GM19328 (cell line): ENCODE measurements around the gene ARG1.
"Not testable (repeated sequence)": the region's sequence is repeated elsewhere in the genome, so short reads cannot be mapped to it uniquely, and the experiment has no call there.

Source experiments
- ATAC-seq: cut with Tn5 transposase; IDR thresholded peaks from one replicate; pipeline ENCODE4 v1.9.1; 2021; ENCODE audit warnings: mild to moderate bottlenecking, moderate library complexity; ENCODE audit not compliant: unreplicated experiment

The ARG1 gene

DNA sequence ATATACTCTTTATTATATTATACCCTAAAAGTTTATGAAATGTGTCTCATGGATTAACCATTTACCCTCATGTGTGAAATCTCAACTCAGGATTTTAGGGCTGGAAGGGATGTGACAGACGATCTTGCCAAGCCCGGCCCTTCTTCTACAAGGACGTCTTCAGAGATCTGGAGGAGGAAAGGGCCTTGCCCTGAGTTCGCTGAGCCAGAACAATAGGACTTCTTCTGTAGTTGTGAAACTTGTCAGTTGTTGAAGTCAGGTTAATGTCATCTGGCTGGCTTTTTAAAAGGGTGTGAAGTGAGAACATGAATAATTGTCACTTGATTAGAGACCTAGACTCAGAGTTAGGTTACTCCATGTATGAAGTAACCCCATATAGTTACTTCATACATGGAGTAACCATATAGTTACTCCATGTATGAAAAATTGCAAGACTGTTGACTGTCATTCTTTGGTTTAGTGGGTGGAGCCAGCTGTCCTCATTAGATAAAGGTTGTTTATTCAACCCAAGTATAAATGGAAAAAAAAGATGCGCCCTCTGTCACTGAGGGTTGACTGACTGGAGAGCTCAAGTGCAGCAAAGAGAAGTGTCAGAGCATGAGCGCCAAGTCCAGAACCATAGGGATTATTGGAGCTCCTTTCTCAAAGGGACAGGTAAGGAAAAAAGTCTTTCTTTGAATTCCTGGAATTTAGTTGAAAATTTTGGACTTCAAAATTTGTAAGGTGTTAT, at the start of gene ARG1:
TSS of gene ARG1 (plus strand) at position 541 of the 730 bp plus-strand sequence. CDS start at position 598, 57 bp downstream.
- no peak for ATAC-seq

DNA sequence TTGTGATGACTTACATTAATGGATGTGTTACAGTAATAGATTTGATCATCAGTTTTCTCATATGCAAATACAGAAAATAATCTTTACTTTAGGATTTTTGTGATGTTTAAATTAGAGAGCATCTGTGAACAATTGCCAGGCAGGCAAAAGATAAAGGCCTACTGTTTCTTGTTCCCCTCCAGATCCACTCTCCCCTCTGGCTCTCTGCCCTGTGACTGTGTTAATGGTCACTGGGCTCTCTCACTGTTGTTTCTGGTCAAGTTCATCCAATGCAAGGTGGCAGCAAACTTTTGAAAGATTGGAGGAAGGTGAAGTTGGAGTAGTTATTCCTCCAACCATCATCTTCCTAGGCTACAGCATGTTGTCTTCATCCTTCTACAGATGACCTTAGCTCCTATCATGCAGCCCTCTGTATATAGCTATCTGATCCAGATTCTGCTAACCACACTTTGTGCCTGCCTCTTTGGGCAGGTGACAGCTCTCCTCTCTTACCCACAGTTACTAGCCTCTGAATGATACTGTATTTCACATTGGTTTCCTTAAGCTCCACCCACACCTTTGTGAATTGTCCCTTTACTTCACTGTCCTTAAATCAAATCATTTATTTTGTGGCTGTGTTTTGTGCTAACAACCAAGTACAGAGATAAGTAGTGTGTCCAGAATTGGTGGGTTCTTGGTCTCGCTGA, 48.9 kb upstream of the ARG1 start:
- ATAC-seq, result no peak

DNA sequence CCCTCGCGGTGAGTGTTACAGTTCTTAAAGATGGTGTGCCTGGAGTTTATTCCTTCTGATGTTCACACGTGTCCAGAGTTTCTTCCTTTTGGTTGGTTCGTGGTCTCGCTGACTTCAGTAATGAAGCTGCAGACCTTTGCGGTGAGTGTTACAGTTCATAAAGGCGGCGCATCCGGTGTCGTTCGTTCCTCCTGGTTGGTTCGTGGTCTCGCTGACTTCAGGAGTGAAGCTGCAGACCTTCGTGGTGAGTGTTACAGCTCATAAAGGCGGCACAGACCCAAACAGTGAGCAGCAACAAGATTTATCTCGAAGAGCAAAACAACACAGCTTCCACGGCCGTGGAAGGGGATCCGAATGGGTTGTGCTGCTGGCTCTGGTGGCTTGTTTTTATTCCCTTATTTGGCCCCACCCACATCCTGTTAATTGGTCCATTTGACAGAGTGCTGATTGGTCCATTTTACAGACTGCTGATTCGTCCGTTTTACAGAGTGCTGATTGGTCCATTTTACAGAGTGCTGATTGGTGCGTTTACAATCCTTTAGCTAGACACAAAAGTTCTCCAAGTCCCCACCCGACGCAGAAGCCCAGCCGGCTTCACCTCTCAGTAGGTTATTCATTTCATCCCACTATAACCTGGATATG, 48.2 kb upstream of the ARG1 start:
- no peak for ATAC-seq

DNA sequence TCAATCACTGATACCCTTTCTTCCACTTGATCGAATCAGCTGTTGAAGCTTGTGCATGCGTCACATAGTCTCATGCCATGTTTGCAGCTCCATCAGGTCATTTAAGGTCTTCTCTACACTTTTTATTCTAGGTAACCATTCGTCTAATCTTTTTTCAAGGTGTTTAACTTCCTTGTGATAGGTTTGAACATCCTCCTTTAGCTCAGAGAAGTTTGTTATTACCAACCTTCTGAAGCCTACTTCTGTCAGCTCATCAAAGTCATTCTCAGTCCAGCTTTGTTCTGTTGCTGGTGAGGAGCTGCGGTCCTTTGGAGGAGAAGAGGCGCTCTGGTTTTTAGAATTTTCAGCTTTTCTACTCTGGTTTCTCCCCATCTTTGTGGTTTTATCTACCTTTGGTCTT, 42.1 kb upstream of the ARG1 start:
- not testable (repeated sequence) for ATAC-seq

DNA sequence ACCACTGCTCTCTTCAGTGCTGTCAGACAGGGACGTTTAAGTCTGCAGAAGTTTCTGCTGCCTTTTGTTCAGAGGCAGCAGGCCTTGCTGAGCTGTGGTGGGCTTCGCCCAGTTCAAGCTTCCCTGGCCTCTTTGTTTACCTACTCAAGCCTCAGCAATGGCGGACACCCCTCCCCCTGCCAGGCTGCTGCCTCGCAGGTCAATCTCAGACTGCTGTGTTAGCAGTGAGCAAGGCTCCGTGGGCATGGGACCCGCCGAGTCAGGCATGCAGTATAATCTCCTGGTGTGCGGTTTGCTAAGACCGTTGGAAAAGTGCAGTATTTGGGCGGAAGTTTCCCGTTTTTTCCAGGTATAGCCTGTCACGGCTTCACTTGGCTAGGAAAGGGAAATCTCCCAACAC, 41.3 kb upstream of the ARG1 start:
- ATAC-seq, result not testable (repeated sequence)

DNA sequence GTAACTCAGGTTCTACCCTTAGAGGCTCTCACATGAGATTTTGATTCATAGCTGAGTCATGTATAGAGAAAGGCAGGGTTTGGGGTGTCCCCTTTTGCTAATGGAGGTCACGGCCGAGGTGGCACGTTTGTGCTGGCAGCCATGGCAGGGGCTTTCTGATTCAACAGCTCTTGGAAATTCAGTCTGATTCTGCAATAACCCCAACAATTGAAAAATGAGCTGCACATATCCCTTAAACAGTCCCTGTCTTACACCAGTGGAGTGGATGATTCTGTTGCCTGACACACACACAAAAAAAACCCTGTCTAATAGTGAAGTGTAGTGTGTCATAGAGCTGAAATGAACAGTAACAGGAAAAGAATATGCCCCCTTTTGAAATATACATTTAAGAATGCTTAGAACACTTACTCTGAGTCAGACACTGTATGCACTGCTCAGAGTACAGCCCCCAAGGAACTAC, 40.4 kb upstream of the ARG1 start:
- ATAC-seq, result no peak

DNA sequence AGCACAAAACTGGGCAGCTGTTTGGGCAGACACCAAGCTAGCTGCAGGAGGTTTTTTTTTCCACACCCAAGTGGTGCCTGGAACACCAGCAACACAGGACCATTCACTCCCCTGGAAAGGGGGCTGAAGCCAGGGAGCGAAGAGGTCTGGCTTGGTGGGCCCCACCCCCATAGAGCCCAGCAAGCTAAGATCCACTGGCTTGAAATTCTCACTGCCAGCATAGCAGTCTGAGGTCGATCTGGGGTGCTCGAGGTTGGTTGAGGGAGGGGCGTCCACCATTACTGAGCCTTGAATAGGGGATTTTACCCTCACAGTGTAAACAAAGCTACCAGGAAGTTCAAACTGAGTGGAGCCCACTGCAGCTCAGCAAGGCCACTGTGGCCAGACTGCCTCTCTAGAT, 34.4 kb upstream of the ARG1 start:
- not testable (repeated sequence) for ATAC-seq

DNA sequence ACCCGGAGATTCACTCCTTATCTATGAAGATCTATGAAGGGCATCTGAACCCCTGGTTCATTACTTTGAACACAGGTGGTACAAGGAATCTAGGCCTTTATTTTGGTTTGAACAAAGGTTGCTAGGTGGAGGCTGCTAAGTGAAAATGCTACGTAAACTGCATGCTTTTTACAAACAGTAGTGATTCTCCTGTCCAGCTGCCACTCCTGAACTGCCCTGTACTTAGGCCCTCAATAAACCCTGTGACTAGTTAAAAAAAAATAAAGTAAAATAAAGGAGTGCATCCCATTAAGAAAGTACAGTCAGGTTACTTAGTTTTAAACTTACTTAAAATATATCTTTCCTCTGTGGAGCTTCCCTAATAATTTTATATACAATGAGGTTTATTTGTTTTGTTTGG, 27.7 kb upstream of the ARG1 start:
- ATAC-seq, result no peak

DNA sequence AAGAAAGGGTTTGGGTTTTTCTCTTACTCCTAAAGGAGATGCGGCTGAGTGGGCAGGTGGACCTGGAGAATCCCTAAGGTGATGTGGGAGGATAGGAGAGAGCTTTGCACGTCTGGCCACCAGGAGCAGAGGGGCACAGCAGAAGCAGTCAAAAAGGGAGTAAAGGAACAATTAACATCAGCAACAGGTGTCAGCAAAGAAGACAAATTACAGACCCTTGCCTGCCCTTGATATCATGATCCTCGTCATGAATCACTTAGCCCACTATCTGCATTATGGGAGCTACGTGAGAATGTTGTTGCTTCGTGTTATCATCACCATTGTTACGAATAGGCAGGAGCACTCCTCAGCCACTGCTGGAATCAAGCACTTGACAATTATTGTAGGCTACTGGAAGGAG, 25.5 kb upstream of the ARG1 start:
- no peak for ATAC-seq

DNA sequence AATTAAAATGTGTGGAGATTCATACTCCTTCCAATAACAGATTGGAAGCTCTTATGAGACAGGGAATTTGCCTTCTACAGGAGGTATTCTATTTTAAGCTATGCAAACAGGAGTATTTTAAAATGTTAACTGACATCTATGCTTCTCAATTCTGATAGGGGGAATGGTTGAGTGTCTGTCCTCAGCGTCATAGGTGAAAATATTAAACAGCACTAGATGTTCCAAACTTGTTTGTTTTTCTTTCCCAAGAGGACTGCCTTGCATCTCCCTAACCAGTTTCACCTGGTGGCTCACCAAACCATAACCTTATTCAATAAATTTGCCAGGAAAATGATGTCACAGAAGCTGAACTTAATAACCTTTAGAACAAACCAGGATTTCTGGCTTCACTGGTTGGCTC, 24.6 kb upstream of the ARG1 start:
- no peak for ATAC-seq

DNA sequence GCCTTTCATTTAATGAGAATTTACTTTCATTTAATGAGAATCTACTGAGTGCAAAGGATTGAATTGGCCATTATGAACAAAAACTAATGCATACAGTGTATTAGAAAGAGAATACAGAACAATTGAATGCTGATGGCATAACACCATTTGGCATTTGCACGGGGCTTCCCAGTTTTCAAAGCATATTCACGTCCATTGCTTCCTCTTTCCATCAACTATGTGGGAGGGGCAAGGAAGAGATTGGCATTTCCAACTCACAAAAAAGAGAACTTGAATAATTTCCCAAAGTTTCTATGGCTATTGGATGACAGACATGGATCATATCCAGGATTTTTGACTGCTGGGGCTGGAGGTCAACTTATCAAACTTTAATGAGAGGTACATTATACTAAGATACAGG, 23.2 kb upstream of the ARG1 start:
- no peak for ATAC-seq

DNA sequence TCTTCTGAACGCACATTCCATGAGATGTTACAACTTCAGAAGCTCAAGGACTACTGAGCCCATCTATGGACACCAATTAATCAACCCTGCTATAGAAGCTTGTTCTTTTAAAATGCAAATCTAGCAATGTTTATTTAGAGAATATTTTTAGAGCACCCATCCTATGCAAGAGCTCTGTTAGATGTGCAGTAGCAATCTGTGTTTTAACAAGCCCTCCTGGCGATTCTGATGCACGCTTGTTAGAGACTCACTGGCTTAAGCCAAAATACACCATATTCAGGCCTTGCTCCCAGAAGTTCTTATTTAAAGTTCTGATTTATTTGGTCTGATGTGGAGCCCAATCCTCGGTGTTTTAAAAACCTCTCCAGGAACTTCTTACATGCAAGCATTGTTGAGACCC, 21.1 kb upstream of the ARG1 start:
- ATAC-seq, result no peak

DNA sequence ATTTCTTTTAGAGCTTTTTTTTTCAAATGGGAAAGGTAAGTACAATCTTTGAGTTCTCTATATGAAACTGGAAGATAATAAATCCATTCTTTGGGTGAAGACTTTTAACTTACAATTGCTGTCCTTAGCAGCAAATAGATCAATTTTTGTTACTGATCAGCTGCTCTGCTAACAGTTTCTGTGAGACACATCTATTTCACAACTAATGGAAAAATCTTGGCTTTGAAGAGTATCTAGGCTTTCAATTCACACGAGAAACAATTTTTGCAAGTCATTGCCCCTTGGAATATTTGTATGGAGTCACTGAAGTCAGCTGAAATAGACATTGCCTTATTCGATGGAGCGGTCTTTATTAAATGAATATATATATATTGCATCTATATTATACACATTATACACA, 20.5 kb upstream of the ARG1 start:
- ATAC-seq, result no peak

DNA sequence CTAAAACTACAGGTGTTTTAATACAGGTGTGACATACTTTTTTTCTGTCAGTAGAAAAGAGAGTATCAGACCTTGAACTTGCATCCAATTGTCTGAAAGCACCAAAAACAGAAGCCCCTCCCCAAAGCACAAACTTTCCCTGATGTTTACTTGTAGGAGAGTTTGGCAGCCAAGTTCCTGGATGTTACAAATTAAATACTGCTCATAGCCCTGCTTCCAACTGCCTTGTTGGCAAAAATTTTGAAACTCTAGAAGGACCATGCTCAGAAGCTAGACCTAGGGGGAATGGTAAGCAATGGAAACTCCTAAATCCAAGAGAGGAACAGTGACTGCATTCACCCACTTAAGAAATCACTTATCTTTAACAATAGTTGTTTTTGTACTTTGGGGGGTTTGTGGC, 17.0 kb upstream of the ARG1 start:
- ATAC-seq, result no peak

DNA sequence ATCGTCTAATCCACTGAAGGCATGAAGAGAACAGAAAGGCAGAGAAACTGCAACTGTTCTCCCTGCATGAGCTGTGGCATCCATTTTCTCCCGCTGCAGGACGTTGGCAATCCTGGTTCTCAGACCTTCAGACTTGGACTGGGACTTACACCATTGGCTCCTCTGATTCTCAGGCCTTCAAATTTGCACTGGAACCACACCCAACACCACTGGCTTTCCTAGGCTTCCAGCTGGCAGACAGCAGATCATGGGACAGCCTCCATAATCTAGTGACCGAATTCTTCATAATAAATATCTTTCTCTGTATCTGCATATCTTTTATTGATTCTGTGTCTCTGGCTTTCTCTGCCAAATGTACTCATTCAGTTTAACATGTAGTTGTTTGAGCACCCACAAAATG, 14.1 kb upstream of the ARG1 start:
- ATAC-seq, result no peak

DNA sequence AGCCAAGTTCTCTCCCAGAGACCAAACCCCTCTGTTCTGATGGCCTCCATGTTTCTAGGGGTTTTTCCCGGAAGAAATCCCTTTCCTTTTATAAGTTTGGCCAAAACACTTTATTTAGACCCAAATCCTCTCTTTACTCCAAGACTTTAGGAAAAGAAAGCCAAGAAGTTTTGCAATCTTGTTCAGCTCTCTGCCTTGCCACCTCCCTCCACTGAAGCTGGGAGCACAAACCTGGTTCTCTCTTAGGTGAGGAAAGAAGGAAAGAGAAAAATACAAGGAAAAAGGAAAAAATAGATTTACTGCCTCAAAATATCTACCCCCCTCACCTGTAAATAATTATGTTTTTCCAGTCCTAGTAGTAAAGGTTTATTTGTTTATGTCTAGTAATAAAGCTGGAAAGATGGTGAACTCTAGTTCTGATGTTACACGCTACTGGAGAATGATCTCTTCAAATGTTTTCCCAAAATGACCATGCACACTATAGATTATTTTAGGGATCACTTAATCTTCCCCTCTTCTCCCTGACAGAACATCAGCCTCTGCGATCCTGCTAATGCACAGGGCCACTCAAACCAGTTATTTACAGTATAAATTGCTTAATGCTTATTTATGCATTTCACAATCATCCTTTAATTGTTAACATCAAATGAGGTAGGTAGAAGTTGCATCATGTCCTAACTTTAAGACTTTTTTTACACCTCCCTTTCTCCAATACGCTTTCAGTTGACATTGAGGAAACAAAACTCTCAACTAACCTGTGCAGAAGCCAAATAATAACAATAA, 10.9 kb upstream of the ARG1 start:
- no peak for ATAC-seq

DNA sequence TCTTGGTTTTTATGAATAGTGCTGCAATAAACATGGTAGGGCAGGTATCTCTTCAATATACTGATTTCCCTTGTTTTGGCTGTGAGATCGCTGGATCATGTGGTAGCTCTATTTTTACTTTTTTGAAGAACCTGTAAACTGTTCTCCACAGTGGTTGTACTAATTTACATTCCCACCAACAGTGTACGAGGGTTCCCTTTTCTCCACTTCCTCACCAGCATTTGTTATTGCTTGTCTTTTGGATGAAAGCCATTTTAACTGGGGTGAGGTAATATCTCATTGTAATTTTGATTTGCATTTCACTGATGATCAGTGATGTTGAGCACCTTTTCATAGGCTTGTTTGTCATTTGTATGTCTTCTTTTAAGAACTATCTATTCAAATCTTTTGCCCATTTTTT, 8.0 kb upstream of the ARG1 start:
- no peak for ATAC-seq

DNA sequence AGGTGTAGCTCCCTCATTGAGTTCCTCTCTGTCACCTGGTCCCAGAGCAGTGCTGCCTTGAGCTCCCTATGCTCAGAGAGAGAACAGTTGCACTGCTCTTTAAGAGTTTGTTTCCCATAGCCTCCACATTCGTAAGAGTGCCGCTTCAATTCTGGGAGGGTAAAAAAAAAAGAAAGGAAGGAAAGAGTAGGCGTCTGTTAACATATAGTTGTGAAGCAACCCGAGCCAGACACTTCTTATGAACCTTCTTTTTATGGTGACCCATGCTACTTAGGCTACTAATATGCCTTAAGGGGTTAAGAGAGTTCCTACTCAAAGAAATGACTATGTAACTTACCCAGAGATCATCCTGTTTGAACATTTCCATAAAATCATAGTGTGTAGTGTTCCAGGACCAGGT, 4.3 kb upstream of the ARG1 start:
- ATAC-seq, result no peak

DNA sequence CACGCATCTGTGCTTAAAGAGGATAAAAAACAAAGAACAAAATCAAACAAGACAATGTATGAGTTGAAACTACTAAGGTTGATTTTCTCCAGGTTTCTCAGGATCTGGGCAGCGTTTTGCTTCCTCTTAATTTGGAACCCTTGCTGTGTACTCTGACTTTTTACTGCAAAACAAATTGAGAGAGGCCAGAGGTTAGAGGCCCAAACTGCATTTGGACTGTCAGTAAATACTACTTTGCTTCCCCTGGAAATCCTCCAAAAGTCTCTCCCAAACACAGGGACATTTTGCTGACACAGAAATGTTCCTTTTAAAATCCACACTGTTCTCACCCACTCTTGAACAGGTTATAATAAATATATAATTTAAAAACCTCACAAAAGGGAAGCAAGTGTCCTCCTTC, 1.1 kb downstream of the ARG1 start:
- ATAC-seq, result no peak

DNA sequence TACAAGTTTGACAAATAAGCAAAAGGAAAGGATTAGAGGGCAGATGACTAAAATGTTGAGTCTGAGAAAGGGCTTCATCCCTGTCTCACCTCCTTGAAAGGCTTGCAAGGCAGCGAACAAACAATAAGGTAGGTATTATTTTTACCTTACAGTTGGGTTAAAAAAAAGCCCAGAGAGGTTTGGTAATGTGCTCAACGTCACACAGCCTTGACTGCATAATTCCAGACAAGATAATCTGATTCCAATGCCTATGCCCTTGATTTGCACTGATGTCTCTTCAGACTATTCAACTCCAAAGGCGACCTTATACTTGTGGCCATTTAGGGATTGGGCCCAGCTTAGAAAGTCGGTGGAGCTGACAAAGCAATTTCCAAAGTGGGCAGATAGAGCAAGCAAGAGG, 1.7 kb downstream of the ARG1 start:
- no peak for ATAC-seq

DNA sequence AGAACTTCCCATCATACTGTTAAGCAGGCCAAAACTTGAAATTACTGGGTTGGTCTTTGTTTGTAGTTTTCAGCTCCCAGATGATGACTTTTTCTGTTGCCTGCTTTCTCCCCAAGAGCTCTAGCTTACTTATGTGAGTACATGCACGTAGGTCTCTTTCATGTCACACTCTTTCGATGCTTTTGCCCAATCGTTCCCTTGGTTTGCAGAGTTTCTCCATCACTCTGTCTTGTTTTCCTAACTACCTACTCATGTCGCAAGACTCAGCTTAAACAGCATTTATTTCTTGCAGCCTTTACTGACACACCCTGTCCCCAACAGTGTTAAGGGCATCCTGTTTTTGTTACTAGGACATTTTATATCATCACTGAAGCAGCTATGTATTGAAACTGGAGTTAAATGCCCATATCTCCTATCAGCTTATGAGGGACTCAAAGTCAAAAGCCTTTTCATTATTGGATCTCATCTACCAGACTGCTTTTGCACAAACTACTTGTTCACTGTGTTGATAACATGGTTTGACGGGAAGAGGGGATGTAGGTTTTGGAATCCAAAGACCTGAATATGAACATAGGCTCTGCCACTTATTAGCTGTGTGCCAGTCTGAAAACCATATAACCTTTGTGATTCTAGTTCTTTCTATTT, 2.9 kb downstream of the ARG1 start:
- ATAC-seq, result no peak
